Stimulated activated naive CD8-positive, alpha-beta T cell treated with anti-CD3 and anti-CD28 coated beads, Interleukin-15, Interleukin-2, amounts not matched to agents 100 ng/mL and 50 ng/mL, for 24 hours (primary cell): ENCODE results near the gene TBX15.

Experiments used
- H3K27ac Mint-ChIP-seq: one replicate; pipeline ENCODE4 v1.8.0; 2021; ENCODE audit warnings: mild to moderate bottlenecking, mixed read lengths
- H3K27me3 Mint-ChIP-seq: one replicate; pipeline ENCODE4 v1.8.0; 2021; ENCODE audit warnings: mixed read lengths
- H3K36me3 Mint-ChIP-seq: one replicate; pipeline ENCODE4 v1.8.0; 2021; ENCODE audit warnings: low read depth, mixed read lengths
- H3K4me1 Mint-ChIP-seq: one replicate; pipeline ENCODE4 v1.8.0; 2021; ENCODE audit warnings: low read depth, mixed read lengths
- H3K4me3 Mint-ChIP-seq: one replicate; pipeline ENCODE4 v1.8.0; 2021; ENCODE audit warnings: mild to moderate bottlenecking, mixed read lengths
- H3K9me3 Mint-ChIP-seq: one replicate; pipeline ENCODE4 v1.8.0; 2021; ENCODE audit warnings: mixed read lengths

TBX15 gene

DNA sequence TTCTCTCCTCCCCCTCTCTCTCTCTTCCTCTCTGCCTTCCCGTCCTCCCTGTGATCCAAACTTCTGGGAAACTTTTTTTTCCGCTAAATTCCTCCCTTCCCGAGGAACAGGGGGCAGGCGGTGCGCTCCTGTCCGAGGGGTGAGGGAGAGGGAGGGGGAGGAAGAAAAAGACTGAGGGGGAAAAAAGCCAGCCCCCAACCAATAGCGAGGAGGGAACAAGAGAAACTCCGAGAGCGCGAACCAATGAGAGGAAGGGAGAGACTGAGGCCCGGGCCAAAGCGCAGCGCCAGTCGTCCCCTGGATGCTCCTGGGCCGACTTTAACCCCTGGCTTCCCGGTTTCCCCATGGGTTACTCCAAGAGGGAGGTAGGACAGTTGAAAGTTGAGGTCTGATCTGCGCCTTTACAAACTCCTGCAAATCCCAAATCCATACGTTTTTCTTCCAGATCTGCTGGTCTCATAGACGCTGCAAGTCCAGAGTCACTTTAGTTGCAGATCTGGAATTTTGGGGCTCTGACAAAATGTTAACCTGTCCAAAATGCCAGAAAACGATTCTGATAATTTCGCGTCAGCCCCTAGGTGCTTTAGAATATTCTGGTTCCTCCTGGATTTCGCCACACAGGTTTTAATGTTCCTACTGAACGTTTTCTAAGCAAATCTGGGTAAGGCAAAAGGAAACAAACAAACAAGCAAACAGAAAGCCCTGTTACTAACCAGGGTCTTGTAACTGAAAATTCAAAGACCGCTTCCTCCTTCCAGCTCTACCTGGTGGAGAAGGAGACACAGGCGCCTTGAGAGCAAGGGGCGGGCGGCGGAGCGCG is at the start of gene TBX15:
Gene TBX15, minus strand, starts transcription at position 158 of the 820 bp plus-strand sequence. CDS start 548 bp downstream, outside the sequence.
- Mint-ChIP-seq H3K4me1 (peaks cover 29% of the 10 kb centered on the region), H3K4me3 (peak within 1 kb of the TSS; percentile 35), H3K9me3 (peaks cover 12% of the 10 kb centered on the region), H3K27me3 (peaks cover 93% of the 10 kb centered on the region), H3K27ac (no peak within 1 kb of the TSS), H3K36me3 (peaks cover 18% of the 10 kb centered on the region)

DNA sequence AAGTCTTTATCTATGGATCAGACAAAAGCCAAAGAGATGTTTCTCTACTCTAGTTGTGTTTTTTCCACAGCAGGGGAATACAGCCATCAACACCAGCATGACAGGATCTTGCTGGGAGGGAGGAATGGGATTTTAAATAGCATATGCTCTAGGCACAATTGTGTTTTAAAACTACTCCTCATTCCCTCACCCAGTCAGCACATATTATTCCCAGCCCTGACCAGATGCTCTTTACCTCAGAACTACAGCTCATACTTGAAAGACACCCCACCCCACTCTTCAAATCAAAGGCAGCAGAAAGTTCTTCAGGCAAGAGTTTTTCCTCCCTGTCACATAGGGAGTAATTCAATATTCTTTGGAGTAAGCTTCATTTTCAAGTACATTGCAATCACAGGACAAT is 46.2 kb upstream of the TBX15 start:
- H3K36me3 Mint-ChIP-seq = peaks cover 92% of the 10 kb centered on the region
- H3K27me3 Mint-ChIP-seq = no peaks in the 10 kb centered on the region
- H3K27ac Mint-ChIP-seq = no peak overlapping the region

DNA sequence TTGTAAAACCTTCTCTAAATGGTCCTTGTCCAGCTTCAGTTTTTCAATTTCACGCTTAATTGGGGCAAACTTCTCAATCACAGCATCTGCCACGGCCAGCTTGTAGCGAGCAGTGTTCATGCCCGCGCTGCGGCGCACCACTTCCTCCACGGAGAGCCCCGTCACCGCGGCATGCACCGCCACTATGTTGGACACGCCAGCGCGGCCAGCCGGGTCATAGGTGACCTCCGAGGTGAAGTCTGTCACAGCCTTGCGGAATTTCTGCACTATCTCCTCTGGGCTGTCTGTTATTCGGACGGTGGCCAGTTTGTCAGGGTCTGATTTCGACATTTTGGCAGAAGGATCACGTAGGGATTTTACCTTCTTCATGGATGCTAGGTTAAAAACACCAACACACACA is 44.8 kb upstream of the TBX15 start:
- no peak overlapping the region for H3K27ac Mint-ChIP-seq
- H3K9me3 Mint-ChIP-seq = peaks cover 8% of the 10 kb centered on the region
- H3K36me3 Mint-ChIP-seq = peaks cover 84% of the 10 kb centered on the region
- no peaks in the 10 kb centered on the region for H3K27me3 Mint-ChIP-seq
- no peak overlapping the region for H3K4me3 Mint-ChIP-seq
- no peaks in the 10 kb centered on the region for H3K4me1 Mint-ChIP-seq

More for the DNA sequence above, 46.2 kb upstream of the TBX15 start:
- H3K4me3 Mint-ChIP-seq = no peak overlapping the region
- H3K9me3 Mint-ChIP-seq = peaks cover 8% of the 10 kb centered on the region
- no peaks in the 10 kb centered on the region for H3K4me1 Mint-ChIP-seq

DNA sequence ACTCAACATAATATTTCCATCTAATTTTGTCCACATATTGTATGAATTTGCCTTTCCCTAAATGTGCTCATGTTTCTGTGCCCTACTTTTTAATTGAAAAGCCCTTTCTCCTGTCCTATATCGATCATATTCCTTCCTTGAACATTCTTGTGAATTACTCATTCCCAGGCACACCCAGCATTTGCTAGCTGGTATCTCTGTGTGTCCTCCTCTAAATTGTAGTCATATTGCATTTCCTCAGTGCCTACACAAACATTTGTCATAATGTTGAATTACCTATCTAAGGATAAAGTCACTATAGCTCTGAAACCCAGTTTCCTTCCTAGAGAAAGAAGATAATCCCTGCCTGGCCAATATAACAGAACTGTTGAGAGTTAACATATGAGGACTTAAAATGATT is 39.6 kb upstream of the TBX15 start:
- Mint-ChIP-seq H3K9me3 (peaks cover 17% of the 10 kb centered on the region), H3K4me1 (no peaks in the 10 kb centered on the region), H3K27me3 (no peaks in the 10 kb centered on the region), H3K36me3 (peaks cover 53% of the 10 kb centered on the region), H3K4me3 (no peak overlapping the region), H3K27ac (no peak overlapping the region)

DNA sequence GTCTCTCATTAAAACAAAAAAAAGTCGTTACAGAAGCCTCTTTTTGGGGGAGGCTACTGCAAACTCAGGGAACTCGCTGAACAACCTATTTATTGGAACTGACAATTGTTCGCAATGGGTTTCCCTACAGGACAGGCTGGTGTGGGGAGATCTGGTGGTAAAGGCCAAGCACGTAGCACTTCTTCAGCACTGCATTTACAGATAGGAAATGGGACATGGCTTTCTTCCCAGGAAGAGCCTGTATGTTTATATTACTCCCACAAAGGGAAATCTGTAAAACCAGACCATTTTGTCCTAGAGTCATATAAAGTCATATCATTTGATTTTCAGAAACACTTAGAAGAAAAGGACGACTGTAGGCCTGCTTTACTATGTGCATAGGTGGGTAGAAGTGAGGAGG is 38.8 kb upstream of the TBX15 start:
- H3K36me3 Mint-ChIP-seq = peaks cover 45% of the 10 kb centered on the region
- H3K27me3 Mint-ChIP-seq = no peaks in the 10 kb centered on the region
- H3K27ac Mint-ChIP-seq = no peak overlapping the region
- H3K4me3 Mint-ChIP-seq = no peak overlapping the region
- H3K9me3 Mint-ChIP-seq = peaks cover 17% of the 10 kb centered on the region
- H3K4me1 Mint-ChIP-seq = no peaks in the 10 kb centered on the region

DNA sequence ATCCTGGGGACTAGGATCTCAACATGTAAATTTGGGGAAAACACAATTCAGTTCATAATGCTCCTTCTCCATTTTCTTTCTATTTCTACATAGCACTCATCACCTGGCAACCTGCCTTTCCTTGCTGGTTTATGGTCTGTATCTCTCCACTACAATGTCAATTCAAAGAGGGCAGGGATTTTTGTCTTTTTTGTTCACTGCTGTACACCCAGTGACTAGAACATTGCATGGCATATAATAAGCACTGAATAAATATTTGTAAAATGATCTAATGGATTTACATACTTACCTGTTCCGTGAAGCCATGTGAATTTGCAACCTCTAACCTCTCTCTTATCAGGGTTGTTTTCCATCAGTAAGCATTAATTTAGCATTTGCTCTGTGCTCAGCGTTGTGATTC is 27.4 kb upstream of the TBX15 start:
- Mint-ChIP-seq H3K9me3 (peaks cover 39% of the 10 kb centered on the region), H3K36me3 (peaks cover 32% of the 10 kb centered on the region), H3K4me3 (no peak overlapping the region), H3K4me1 (no peaks in the 10 kb centered on the region), H3K27me3 (peaks cover 26% of the 10 kb centered on the region), H3K27ac (no peak overlapping the region)

DNA sequence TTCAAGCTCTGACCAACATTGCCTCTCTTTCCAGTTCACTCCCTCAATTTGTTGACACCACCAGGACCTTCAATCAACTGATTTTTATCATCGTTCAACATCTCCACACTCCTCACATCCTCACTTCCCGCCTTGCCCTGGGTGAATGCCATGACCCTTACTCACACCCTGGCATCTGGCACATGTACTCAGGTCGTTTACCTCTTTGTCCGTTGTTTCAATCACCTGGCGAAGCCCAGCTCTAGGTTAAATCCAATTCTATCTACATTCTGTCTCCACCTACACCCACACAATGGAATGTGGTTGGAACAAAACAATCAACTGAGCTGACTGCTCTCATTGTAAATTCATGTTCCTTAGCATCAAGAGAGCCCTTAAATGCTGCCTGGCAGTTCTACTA is 24.2 kb upstream of the TBX15 start:
- Mint-ChIP-seq H3K27me3 (peaks cover 52% of the 10 kb centered on the region), H3K4me3 (no peak overlapping the region), H3K27ac (no peak overlapping the region), H3K9me3 (peaks cover 28% of the 10 kb centered on the region), H3K36me3 (peaks cover 11% of the 10 kb centered on the region), H3K4me1 (peaks cover 10% of the 10 kb centered on the region)

DNA sequence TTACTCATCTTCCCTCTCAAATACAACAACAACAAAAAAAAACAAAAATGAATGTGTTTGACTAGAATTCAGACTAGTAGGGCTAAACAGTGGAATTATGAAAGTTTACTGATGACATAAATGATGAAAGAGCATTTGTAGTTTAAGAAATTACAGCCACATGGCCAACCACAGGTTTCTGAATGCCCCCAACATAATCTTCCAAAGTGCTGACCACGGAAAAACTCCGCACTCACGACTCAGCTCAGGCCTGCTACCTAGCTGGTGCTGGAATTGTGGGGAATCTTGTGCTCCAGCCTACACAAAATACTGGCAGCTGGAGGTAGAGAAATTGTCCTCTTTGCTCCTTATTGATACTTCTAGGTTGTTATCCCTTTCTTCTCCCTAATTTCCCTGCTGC is 23.6 kb upstream of the TBX15 start:
- peaks cover 10% of the 10 kb centered on the region for H3K4me1 Mint-ChIP-seq
- peaks cover 11% of the 10 kb centered on the region for H3K36me3 Mint-ChIP-seq
- H3K27me3 Mint-ChIP-seq = peaks cover 52% of the 10 kb centered on the region
- no peak overlapping the region for H3K27ac Mint-ChIP-seq
- H3K4me3 Mint-ChIP-seq = no peak overlapping the region
- peaks cover 28% of the 10 kb centered on the region for H3K9me3 Mint-ChIP-seq

DNA sequence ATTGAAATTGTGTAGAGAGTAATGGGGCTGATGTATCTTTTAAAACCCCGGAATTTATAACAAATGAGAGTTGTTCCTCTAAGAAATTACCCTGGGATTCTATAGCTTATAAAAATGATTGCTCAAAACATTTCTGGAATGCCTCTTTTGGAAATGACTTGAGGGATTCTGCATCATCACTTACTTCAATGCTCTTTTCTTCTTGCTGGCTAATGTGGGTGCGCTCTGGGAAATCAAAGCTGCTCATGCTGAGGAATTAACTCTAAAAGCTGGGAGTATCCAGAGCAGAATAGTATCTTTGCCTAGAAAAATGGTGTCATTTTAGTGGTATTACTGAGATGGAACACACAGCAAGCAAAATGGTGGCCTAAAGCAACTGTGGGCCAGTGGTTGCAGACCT is 23.0 kb upstream of the TBX15 start:
- Mint-ChIP-seq H3K36me3 (peaks cover 15% of the 10 kb centered on the region), H3K9me3 (peaks cover 28% of the 10 kb centered on the region)

DNA sequence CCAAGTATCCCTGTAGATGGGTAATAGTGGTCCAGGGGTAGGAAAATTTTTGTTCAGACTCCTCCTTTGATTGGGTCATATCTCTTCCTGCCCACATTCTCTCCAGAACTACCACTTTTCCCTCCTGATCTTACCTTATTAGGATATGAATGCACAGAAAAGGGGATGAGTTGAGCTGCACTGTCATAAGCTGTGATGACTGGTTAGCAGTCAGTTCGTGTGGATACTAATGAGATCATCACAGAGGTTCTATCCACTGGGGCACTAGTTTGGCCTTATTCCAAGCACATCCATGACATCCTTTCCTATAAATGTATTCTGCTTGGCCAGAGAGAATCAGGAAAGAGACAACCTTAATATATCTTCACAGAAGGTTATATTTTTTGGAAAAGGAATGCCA is 22.1 kb upstream of the TBX15 start:
- H3K9me3 Mint-ChIP-seq = peaks cover 33% of the 10 kb centered on the region
- H3K27ac Mint-ChIP-seq = no peak overlapping the region
- H3K36me3 Mint-ChIP-seq = peaks cover 20% of the 10 kb centered on the region
- H3K27me3 Mint-ChIP-seq = peaks cover 67% of the 10 kb centered on the region
- H3K4me1 Mint-ChIP-seq = peaks cover 14% of the 10 kb centered on the region
- H3K4me3 Mint-ChIP-seq = no peak overlapping the region

More for the DNA sequence above, 23.0 kb upstream of the TBX15 start:
- Mint-ChIP-seq H3K27ac (no peak overlapping the region), H3K4me1 (peaks cover 10% of the 10 kb centered on the region), H3K27me3 (peaks cover 58% of the 10 kb centered on the region), H3K4me3 (no peak overlapping the region)

DNA sequence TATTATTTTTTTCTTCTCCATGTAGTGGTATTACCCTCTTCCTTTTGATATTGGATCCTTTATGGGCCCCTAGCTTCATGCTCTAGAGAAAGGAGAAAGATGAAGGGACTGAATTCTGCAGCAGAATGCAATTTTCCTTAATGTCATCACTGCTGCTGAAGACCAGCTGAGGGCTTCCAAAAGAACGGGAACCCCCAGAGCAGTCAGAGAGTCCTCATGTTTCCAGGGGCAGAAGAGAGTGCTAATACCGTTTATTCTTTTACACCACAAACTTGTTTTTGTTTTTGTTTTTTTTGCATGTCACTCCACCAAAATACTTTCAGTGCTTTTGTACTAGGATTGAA is 21.1 kb upstream of the TBX15 start:
- H3K9me3 Mint-ChIP-seq = peaks cover 26% of the 10 kb centered on the region
- peaks cover 71% of the 10 kb centered on the region for H3K27me3 Mint-ChIP-seq
- peaks cover 14% of the 10 kb centered on the region for H3K4me1 Mint-ChIP-seq
- peaks cover 13% of the 10 kb centered on the region for H3K36me3 Mint-ChIP-seq
- H3K4me3 Mint-ChIP-seq = no peak overlapping the region
- no peak overlapping the region for H3K27ac Mint-ChIP-seq

DNA sequence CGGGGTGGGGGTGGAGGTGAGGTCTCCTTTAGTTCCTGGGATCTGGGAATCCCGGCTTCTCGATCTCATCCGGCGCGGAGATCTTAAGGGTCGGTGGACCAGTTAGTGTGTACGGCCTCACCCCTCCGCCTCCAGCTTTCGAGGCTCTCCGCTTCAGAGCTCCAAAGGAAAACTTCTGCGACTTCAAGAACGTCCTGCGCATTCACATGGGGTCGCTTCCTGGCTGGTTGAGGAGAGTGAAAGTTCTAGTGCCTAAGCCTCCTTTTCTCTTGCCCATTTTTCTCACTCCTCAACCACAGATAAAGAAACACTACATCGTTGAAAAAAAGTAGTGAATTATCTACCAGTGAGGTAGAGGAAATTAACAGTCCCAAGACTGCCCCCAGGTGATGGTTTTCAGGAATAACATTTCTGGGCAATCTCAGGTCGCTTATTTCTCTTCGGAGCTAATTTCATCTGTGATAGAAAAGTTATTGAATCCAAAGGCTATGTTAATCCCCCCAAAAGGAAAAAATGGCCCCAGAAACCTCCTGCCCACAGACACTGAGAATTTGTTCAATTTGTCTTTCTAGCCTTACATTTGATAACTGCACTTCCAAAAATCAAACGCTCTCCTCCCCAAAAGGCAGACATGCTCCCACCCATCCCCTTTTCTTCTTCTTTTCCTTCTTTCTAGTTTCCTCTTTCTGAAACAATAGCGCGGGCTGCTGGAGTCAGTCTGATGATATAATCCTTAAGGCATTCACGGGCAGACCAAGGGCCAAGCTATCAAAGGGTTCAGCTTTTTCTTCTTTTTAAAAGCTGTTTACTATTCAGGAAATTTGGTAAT is 20.6 kb upstream of the TBX15 start:
- peaks cover 14% of the 10 kb centered on the region for H3K4me1 Mint-ChIP-seq
- H3K36me3 Mint-ChIP-seq = peaks cover 13% of the 10 kb centered on the region
- H3K27ac Mint-ChIP-seq = no peak overlapping the region
- peaks cover 23% of the 10 kb centered on the region for H3K9me3 Mint-ChIP-seq
- peaks cover 77% of the 10 kb centered on the region for H3K27me3 Mint-ChIP-seq
- H3K4me3 Mint-ChIP-seq = peak overlapping the region; percentile 36

DNA sequence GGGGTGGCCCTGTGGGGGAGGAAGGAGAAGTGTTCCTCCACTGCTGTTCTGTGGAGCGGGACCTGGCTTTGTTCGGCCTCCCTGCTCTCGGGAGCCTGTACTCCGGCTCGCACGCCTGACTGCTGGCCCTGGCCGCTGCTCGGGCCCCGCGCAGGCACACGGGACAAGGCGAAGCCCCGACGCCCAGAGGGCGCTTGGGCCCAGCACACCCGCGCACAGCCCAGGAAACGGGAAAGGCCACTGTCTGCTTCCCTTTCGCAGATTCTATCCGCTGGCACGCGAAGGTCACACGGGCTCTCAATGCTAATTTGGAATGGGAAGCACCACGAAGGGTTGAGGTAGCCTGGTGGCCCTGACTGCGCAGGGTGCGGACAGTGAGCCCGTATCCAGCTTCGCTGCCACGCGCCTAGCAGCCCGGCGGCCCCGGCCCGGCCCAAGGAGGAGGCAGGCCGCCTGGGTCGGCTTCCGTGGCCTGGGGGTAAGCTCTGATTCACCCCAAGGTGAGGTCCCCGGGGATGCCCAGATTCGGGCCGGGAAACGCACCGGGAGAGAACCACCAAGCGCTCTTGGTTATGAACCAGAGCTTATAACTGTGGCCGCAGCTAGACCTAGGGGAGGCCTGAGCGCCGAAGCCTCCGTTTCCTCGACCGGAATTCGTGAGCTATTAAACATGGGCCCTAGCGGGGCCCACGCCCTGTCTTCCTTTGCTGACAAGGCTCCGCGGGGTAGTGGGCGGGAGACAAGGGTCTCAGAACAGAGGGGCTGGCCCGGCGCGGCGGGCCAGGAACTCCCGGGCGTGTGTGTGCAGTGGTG is 19.7 kb upstream of the TBX15 start:
- Mint-ChIP-seq H3K27me3 (peaks cover 84% of the 10 kb centered on the region), H3K9me3 (peaks cover 17% of the 10 kb centered on the region), H3K27ac (no peak overlapping the region), H3K4me1 (peaks cover 14% of the 10 kb centered on the region), H3K36me3 (peaks cover 13% of the 10 kb centered on the region), H3K4me3 (peak overlapping the region; percentile 36)

DNA sequence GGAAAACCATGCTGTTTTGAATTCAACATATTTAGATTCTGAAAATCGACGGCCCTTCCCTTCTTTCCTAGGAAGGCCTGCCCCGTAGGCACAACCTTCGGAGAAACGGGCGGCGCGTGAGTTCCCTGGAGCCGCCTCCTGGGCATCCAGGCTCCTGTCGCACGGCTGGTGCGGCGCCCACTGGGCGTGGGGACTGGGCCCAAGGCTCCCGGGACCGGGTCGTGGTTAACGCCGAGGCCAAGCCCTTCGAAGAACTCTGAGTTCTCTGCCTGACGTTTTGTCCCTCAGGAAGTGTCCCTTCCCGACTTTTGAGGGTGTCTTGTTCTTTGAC is 19.2 kb upstream of the TBX15 start:
- H3K4me1 Mint-ChIP-seq = peaks cover 14% of the 10 kb centered on the region
- H3K4me3 Mint-ChIP-seq = no peak overlapping the region
- H3K27me3 Mint-ChIP-seq = peaks cover 83% of the 10 kb centered on the region
- H3K9me3 Mint-ChIP-seq = peaks cover 11% of the 10 kb centered on the region
- peaks cover 13% of the 10 kb centered on the region for H3K36me3 Mint-ChIP-seq
- H3K27ac Mint-ChIP-seq = no peak overlapping the region
